Activated naive CD4-positive, alpha-beta T cell treated with Interleukin-2 at 50 U/mL for 16 hours (primary cell): ENCODE data around the gene CDHR5.

Source experiments
- DNase-seq: peaks from one replicate; pipeline ENCODE4 v3.0.0-alpha.2; 2020

The CDHR5 gene

GRCh38 chr11:643849-644738, 19.3 kb upstream of the CDHR5 start:
- DNase-seq: no peak

DNA sequence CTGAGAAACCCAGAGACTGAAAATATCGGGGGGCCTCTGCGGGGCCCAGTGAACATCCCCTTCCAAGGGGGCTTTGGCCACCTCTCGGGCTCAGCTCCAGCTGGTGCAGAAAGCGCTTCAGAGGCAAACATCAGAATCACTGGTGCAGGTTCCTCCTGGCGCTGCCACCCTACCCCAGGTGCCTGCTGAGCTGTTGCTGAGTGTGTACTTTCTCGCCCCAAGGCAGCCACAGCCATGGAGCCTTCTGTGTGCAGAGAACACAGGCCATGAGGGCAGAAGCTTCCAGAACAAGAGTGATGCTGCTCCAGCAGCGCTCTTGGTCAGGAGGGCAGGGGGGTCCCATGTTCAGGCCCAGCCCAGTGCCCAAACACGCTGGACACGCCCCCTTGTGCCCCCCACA, 18.6 kb upstream of the CDHR5 start:
- no peak for DNase-seq

- DNase-seq: no peak
These were observed 17.1 kb upstream of the CDHR5 start for GRCh38 chr11:641806-642370.

GRCh38 chr11:640021-640706, 15.4 kb upstream of the CDHR5 start:
- no peak for DNase-seq

GRCh38 chr11:639332-639955, 14.7 kb upstream of the CDHR5 start:
- DNase-seq: no peak

DNA sequence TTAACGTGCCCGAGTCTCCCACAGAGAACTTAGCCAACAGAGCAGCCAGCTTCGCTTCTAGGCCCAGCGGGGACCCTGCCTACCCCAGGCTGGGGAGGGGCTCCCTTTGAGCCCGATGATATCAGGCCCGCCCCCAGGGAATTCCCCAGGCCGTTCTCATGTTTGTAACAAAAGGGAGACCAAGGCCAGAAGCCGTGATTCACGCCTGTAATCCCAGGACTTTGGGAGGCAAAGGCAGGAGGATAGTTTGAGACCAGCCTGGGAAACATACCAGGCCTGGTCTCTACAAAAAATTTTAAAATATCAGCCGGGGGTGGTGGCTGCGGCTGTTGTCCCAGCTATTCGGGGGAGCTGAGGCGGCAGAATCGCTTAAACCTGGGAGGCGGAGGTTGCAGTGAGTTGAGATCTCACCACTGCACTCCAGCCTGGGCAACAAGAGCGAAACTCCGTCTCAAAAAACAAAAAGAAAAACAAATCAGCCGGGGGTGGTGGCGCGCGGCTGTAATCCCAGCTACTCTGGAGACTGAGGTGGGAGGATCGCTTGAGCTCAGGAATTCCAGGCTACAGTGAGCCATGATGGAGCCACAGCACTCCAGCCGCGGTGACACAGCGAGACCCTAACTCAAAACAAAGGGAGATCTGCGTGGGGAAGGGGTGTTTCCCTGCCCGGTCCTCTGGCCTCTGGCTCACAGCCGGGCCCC, 14.0 kb upstream of the CDHR5 start:
- no peak for DNase-seq

GRCh38 chr11:637593-638521, 13.1 kb upstream of the CDHR5 start:
- DNase-seq: no peak

DNA sequence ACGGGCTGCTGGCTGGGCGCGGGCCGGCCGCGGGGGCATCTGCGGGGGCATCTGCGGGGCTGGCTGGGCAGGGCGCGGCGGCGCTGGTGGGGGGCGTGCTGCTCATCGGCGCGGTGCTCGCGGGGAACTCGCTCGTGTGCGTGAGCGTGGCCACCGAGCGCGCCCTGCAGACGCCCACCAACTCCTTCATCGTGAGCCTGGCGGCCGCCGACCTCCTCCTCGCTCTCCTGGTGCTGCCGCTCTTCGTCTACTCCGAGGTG, 12.5 kb upstream of the CDHR5 start:
- no peak for DNase-seq

DNA sequence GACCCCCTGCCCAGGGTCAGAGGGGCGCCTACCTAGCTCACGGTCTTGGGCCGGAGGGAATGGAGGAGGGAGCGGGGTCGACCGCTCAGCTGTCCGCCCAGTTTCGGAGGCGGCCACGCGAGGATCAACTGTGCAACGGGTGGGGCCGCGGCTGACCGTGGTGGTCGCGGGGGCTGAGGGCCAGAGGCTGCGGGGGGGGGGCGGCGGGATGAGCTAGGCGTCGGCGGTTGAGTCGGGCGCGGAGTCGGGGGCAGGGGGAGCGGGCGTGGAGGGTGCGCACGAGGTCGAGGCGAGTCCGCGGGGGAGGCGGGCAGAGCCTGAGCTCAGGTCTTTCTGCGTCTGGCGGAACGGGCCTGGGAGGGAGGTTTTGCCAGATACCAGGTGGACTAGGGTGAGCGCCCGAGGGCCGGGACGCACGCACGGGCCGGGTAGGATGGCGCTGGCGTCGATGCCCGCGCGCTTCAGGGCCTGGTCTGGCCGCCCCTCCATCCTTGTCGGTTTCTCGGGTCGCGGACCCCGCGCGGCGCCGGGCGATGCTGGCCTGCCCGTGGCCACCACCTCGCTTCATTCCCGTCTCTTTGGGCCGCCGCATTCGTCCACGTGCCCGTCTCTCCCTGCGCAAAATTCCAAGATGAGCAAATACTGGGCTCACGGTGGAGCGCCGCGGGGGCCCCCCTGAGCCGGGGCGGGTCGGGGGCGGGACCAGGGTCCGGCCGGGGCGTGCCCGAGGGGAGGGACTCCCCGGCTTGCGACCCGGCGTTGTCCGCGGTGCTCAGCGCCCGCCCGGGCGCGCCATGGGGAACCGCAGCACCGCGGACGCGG, 12.0 kb upstream of the CDHR5 start, which contains the start of gene DRD4:
DRD4 (plus strand) TSS at position 759 of the 822 bp plus-strand sequence; CDS start at position 795, 36 bp downstream.
- no peak for DNase-seq

DNA sequence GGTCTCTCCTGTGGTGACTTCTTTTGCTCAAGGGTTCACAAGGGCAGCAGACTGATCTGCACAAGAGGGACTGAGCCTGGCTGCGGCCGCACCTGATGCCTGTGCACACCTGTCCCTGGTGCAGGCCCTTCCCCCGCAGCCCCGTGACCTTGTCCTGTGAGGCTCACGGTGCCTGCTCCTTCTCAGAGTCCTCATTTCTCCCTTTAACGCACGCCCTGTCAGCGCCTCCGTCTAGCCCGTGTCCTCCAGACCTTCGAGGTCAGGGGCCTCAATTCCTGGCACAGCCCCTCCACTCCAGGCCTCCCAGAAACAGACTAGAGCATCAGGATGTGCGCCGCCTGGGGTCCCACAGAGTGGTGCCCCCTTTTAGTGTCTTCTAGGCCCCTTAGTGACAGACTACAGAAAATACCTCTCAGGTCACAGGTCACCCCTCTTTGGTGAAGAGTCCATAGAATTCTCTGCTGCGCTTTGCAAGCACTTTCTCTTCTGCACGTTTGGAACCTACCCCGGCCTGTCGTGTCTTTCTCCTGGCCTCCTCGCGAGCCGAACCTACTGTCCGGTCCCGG, 11.3 kb upstream of the CDHR5 start:
- DNase-seq: no peak

GRCh38 chr11:630871-631270, 6.1 kb upstream of the CDHR5 start:
- no peak for DNase-seq

- DNase-seq: no peak
These were observed 4.5 kb upstream of the CDHR5 start for GRCh38 chr11:629237-629583.

- DNase-seq: no peak
These were observed 3.3 kb upstream of the CDHR5 start for GRCh38 chr11:628056-628455.

GRCh38 chr11:627308-627576, 2.5 kb upstream of the CDHR5 start:
- no peak for DNase-seq

DNA sequence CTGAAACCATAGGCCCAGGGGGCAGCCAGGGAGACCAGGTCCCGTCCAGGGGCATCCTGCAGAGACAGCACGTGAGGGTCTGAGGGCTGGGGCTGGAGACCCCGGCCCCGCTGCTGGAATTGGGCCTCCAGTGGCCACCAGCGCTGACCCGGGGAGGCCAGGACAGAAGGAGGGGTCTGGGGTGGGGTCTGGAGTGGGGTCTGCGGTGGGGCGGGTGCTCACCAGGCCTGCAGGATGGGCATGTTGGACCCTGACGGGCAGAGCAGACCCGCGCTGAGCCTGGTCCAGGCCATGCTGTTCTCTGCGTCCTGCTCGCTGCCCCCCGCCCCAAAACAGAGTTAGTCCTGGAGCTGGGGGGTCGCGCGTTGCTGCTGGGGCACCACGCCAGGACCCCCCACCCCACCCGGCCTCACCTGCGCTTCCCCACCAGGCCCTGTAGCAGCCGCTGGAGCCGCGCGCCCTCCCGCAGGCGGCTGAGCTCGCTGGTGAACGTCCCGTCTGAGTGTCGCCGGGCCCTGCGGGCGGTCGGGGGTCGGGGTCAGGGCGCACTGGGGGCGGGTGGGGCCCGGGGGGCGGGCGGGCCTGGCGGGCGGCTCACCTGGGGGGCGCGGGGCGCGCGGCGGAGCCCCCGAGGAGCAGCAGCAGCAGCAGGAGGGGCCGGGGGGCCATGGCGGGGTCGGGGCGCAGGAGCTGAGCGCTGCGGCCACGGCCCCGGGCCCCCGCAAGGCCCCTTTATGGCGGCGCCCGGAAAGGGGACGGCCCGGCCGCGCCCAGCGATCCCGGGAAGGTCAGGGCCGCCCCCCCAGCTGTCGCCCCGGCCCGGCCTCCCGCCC, 1.9 kb upstream of the CDHR5 start, which contains the start of gene SCT:
SCT (minus strand) TSS at position 707 of the 833 bp plus-strand sequence; CDS start at position 669, 38 bp downstream.
- no peak for DNase-seq

- DNase-seq: no peak
These were observed 997 bp upstream of the CDHR5 start for GRCh38 chr11:625636-626268.

DNA sequence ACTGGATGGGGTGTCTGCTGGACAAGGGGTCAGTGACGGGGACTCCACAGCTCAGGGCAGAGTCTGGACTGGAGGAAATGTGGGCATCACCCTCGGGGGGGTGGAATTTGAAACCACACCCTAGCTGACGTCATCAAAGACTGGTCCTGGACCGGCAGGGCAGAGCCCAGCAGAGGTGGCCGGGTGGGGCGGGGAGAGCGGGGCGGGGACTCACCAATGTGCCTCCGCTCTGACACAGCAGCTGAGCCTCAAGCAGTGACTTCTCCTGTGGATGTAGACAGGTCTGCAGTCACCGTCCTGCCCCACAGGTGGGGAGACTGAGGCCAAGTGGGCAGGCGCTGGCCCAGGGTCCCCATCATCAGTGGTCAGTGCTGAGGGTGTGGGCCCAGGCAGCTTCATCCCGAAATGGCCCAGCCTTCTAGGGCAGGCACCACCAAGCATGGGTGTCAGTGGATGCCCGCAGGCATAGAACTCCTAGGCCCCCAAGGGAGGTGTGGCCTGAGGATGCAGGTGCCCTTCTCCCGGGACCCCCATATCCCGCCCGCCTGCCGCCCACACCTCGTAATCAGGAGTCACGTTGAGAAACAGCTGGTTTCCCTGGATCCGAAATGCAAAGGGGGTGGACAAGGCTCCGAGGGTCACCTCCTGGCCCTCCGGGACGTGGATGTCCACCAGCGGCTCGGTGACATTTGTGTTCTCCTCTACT, 603 bp downstream of the CDHR5 start:
- no peak for DNase-seq

DNA sequence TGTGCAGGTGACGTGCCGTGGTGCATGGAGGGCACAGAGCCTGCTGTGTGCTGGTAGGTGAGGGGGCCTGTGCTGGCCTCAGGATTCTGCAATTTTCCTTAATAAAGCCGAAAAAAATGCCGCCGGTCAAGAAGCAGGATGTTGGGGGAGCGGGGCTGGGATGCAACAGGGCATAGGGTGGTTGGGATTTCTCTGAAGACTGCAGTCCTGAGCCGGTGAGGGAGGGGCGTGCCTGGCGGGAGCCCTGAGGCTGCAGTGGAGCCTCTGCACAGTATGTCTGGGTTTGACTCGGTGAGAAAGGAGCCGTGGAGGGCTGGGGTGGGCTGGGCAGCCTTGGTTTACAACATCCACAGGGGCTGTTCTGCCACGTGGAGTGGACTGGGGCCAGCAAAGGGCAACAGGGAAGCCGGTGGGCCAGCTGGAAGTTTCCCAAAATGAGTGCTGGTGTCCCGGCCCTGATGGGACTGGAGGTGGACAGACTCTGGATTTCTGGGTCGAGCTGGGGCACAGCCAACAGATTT, 1.3 kb downstream of the CDHR5 start:
- no peak for DNase-seq

- DNase-seq: no peak
These were observed 2.9 kb downstream of the CDHR5 start for GRCh38 chr11:621838-622237.
